Esophagus squamous epithelium (tissue), 4 donors: ENCODE data around the gene GSK3B.

Experiments used
- POLR2A ChIP-seq, 4 donors: fragments of 450-650 bp; IDR thresholded peaks; one replicate each; pipeline ENCODE4 v1.6.1; 2017; ENCODE audit warnings: antibody characterized with exemption in 4 of 4, mild to moderate bottlenecking in 4 of 4, moderate library complexity in 3 of 4
- TF ChIP-seq, protein P1 (sequence below), 6 experiments: fragments of 450-650 bp in 4 of 6; fragments of 200-600 bp in 2 of 6; sonication (generic) in 2 of 6; IDR thresholded peaks; one replicate each; pipeline ENCODE4 v1.5.1; 2016 to 2019; ENCODE audit warnings: antibody characterized with exemption in 6 of 6, mild to moderate bottlenecking in 4 of 6, moderate library complexity in 4 of 6

GRCh38 chr3:119883461-119884160 lies 210.6 kb downstream of the GSK3B start:
- TF ChIP-seq, protein P1, sequence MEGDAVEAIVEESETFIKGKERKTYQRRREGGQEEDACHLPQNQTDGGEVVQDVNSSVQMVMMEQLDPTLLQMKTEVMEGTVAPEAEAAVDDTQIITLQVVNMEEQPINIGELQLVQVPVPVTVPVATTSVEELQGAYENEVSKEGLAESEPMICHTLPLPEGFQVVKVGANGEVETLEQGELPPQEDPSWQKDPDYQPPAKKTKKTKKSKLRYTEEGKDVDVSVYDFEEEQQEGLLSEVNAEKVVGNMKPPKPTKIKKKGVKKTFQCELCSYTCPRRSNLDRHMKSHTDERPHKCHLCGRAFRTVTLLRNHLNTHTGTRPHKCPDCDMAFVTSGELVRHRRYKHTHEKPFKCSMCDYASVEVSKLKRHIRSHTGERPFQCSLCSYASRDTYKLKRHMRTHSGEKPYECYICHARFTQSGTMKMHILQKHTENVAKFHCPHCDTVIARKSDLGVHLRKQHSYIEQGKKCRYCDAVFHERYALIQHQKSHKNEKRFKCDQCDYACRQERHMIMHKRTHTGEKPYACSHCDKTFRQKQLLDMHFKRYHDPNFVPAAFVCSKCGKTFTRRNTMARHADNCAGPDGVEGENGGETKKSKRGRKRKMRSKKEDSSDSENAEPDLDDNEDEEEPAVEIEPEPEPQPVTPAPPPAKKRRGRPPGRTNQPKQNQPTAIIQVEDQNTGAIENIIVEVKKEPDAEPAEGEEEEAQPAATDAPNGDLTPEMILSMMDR (IDR thresholded peaks at IDR 0.05) = peak in 1 of 6 experiments; percentile 9
- TF ChIP-seq POLR2A (IDR thresholded peaks at IDR 0.05) = no peak
